Renal cortical epithelial cell (primary cell): ENCODE measurements around the gene NUCKS1. TPM values are rescaled to one million over a fixed set of nuclear protein-coding genes. Genes with fewer than 3 reads are reported as not detected.

ENCODE experiments used
- DNase-seq: peaks from one replicate; pipeline ENCODE4 v3.0.0-alpha.2; 2011; ENCODE audit warnings: low read depth
- total RNA-seq: library from RNA; depleted of rRNA; stranded (reverse); fragments of >200 nt; gene quantifications from 2 replicates; pipeline ENCODE4 v1.2.3, GENCODE V29; 2014

The NUCKS1 gene
- total RNA-seq, 1 donor from 2014 or later, result 120 TPM

- no peak for DNase-seq
Observed at GRCh38 chr1:205669341-205670149, 80.4 kb downstream of the NUCKS1 start.

GRCh38 chr1:205668951-205669340 is 81.0 kb downstream of the NUCKS1 start:
- DNase-seq, result no peak

- no peak for DNase-seq
Observed at GRCh38 chr1:205667909-205668643, 81.9 kb downstream of the NUCKS1 start.

DNA sequence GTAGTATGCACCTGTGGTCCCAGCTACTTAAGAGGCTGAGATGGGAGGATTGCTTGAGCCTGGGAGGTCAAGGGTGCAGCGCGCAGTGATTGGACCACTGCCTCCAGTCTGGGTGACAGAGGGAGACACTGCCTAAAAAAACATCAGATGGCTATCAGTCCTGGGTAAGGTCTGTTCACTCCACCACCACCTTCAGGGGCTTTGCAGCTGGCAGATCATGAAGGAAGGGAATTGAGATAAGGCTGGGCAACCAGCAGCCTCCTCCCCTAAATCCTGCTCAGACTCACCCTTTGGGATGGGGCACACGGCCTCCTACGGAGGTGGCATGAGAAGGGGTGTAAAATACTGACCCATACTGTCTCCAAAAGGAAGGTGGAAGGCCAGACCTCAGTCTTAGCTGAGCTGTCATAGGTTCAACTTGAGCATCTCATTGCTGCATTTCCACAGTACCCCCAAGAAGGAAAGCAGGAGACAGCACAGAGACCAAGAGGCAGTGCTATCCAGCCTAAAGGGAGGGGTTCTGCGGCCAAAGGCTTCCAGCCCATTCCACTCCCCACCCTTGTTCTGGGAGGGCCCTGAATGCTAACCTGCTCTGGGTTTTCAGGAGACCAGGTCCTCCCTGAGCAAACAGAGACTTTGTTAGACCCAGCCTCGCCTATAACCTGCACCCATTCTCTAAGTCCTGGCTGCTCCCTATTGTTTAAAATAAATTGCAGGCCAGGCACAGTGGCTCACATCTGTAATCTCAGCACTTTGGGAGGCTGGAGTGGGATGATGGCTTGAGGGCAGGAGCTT is 83.4 kb downstream of the NUCKS1 start:
- no peak for DNase-seq

DNA sequence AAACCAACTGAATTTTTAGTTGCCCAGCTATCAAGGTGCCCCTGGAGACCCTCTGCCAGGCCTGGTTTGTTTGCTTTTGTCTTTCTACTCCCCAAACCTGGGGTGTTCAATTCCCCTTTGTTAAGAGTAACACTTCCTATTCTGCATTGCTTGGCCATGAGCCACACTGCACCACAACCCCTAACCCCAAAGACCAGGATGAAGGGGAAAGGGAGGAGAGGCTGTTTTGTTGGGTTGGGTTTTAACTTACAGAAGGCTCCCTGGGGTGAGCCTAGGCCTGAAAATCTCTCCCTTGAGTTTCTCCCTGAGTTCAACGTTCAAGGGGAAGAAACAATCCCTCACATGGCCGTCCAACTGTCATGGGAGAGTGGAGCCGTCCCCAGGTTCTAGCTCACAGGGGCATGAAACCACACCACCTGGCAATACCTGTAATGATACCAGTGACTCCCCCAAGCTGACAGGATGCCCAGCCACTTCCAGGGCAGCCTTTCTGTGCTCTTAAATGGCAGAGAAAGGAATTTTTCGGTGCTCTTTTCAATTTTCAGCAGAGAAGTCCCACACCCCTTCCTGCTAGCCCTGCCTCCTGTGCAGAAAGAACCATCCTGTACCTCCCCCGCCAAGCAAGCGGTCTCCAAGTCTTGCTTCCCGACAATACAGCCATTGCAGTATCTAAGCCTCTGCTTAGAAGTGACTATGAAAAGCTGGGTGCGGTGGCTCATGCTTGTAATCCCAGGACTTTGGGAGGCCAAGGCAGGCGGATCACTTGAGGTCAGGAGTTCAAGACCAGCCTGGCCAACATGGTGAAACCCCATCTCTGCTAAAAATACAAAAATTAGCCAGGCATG is 84.6 kb downstream of the NUCKS1 start:
- DNase-seq, result peak; percentile 27

DNA sequence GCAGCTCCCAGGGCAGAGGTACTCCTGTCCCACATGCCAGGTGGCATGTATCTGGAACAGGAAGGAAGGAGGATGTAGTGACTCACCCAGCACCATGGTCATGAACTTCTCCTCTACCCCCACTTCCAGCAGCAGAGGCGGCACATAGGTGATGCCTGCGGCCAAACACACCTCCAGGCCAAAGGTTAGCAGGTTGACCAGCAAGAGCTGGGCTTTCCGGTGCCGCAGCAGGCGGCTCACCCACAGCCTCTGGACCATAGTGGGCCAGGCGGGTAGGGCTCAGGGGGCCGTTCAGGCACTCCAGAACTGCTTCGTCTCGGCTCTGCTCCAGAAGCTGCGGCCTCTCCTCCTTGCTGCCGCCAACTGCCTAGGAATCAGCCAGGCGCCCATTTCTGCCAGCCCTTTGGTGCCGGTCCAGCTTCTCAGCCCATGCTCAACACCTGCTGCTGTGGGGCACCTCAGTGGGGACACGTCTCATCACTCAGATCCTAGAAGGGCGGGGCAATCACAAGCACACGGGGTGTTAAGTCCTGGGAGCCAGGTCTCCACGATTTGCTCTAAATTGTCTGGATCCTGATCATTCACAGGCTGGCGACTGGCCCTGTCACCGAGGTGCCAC is 85.5 kb downstream of the NUCKS1 start:
- peak; percentile 79 for DNase-seq

- no peak for DNase-seq
Observed at GRCh38 chr1:205663286-205663936, 86.6 kb downstream of the NUCKS1 start.

Other genes with a start within 250 kb of the NUCKS1 start
- gene CDK18, start 245.5 kb downstream of the NUCKS1 start, total RNA-seq, result 14.6 and 21.1 TPM in 2 replicates
- gene ELK4, start 118.2 kb downstream of the NUCKS1 start, total RNA-seq, result 17.4 and 26.9 TPM in 2 replicates
- 5.6 and 5.9 TPM in 2 replicates for gene SLC45A3, start 69.7 kb downstream of the NUCKS1 start, total RNA-seq
- 45.7 and 53.2 TPM in 2 replicates for gene RAB29, start 25.3 kb upstream of the NUCKS1 start, total RNA-seq
- gene SLC41A1, start 63.0 kb upstream of the NUCKS1 start, total RNA-seq, result 8.9 and 32.2 TPM in 2 replicates
- 0.05 and 0.35 TPM in 2 replicates for gene PM20D1, start 100.0 kb upstream of the NUCKS1 start, total RNA-seq
- gene SLC26A9, start 193.3 kb upstream of the NUCKS1 start, total RNA-seq, result 0.05 TPM in 1 of 2 replicates, not detected in the other